ENCODE results near the gene GTPBP10.

The GTPBP10 gene

GRCh38 chr7:90425376-90425775, 78.9 kb downstream of the GTPBP10 start:
- H3K4me3 ChIP-seq (ENCODE audit: low read length), result no peak overlapping the region
- no peak for TF ChIP-seq CTCF (IDR thresholded peaks at IDR 0.05; ENCODE audit: insufficient read depth, low read depth, low read length, missing control alignments)
- peak; percentile 78 for DNase-seq (ENCODE audit: low read depth)

- no peak for TF ChIP-seq CTCF (IDR thresholded peaks at IDR 0.05; ENCODE audit: insufficient read depth, low read depth, low read length, missing control alignments)
- DNase-seq (ENCODE audit: low read depth), result no peak
- no peak overlapping the region for H3K4me3 ChIP-seq (ENCODE audit: low read length)
These were observed 84.3 kb downstream of the GTPBP10 start for GRCh38 chr7:90430614-90431460.

GRCh38 chr7:90432752-90433151, 86.2 kb downstream of the GTPBP10 start:
- TF ChIP-seq CTCF (IDR thresholded peaks at IDR 0.05; ENCODE audit: insufficient read depth, low read depth, low read length, missing control alignments), result no peak
- DNase-seq (ENCODE audit: low read depth), result no peak
- no peak overlapping the region for H3K4me3 ChIP-seq (ENCODE audit: low read length)

- peak; percentile 60 for DNase-seq (ENCODE audit: low read depth)
- H3K4me3 ChIP-seq (ENCODE audit: low read length), result no peak overlapping the region
- no peak for TF ChIP-seq CTCF (IDR thresholded peaks at IDR 0.05; ENCODE audit: insufficient read depth, low read depth, low read length, missing control alignments)
These were observed 86.7 kb downstream of the GTPBP10 start for GRCh38 chr7:90433221-90433620.

Data from epithelial cell of esophagus (primary cell).